Activated T-helper 2 cell treated with anti-CD3 and anti-CD28 coated beads, Interferon-gamma antibody, Interleukin-2, Interleukin-4, amounts not matched to agents 10 μg/mL and 5 μg/mL and 100 μg/mL, durations not matched to agents 14 hours and 24 hours and 36 hours (primary cell): ENCODE measurements around the gene ZBTB39. TPM values are rescaled to one million over a fixed set of nuclear protein-coding genes. Genes with fewer than 3 reads are reported as not detected.
"Not testable (repeated sequence)": the region's sequence is repeated elsewhere in the genome, so short reads cannot be mapped to it uniquely, and the experiment has no call there.

Source experiments
- DNase-seq: peaks from one replicate; pipeline ENCODE4 v3.0.0; 2021; ENCODE audit warnings: low spot score
- H3K27ac Mint-ChIP-seq: one replicate; pipeline ENCODE4 v1.8.0; 2021; ENCODE audit warnings: mixed read lengths
- H3K27me3 Mint-ChIP-seq: one replicate; pipeline ENCODE4 v1.8.0; 2021; ENCODE audit warnings: low read depth, mixed read lengths
- H3K36me3 Mint-ChIP-seq: one replicate; pipeline ENCODE4 v1.8.0; 2021; ENCODE audit warnings: low read depth, mixed read lengths
- H3K4me1 Mint-ChIP-seq: one replicate; pipeline ENCODE4 v1.8.0; 2021; ENCODE audit warnings: low read depth, mixed read lengths
- H3K4me3 Mint-ChIP-seq: one replicate; pipeline ENCODE4 v1.8.0; 2021; ENCODE audit warnings: low read depth, mild to moderate bottlenecking, moderate library complexity, mixed read lengths
- H3K9me3 Mint-ChIP-seq: one replicate; pipeline ENCODE4 v1.8.0; 2021; ENCODE audit warnings: mixed read lengths
- intact Hi-C: fragments of 100-400 bp; cut with micrococcal nuclease; formaldehyde crosslinking; loops from one replicate; pipeline ENCODE4 v1.15.1; 2023
- total RNA-seq: library from RNA; stranded (reverse); gene quantifications from 2 replicates; pipeline ENCODE4 v1.2.3, GENCODE V29; 2022

The ZBTB39 gene, protein sequence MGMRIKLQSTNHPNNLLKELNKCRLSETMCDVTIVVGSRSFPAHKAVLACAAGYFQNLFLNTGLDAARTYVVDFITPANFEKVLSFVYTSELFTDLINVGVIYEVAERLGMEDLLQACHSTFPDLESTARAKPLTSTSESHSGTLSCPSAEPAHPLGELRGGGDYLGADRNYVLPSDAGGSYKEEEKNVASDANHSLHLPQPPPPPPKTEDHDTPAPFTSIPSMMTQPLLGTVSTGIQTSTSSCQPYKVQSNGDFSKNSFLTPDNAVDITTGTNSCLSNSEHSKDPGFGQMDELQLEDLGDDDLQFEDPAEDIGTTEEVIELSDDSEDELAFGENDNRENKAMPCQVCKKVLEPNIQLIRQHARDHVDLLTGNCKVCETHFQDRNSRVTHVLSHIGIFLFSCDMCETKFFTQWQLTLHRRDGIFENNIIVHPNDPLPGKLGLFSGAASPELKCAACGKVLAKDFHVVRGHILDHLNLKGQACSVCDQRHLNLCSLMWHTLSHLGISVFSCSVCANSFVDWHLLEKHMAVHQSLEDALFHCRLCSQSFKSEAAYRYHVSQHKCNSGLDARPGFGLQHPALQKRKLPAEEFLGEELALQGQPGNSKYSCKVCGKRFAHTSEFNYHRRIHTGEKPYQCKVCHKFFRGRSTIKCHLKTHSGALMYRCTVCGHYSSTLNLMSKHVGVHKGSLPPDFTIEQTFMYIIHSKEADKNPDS
- 10.5 and 10.6 TPM in 2 replicates for total RNA-seq

DNA sequence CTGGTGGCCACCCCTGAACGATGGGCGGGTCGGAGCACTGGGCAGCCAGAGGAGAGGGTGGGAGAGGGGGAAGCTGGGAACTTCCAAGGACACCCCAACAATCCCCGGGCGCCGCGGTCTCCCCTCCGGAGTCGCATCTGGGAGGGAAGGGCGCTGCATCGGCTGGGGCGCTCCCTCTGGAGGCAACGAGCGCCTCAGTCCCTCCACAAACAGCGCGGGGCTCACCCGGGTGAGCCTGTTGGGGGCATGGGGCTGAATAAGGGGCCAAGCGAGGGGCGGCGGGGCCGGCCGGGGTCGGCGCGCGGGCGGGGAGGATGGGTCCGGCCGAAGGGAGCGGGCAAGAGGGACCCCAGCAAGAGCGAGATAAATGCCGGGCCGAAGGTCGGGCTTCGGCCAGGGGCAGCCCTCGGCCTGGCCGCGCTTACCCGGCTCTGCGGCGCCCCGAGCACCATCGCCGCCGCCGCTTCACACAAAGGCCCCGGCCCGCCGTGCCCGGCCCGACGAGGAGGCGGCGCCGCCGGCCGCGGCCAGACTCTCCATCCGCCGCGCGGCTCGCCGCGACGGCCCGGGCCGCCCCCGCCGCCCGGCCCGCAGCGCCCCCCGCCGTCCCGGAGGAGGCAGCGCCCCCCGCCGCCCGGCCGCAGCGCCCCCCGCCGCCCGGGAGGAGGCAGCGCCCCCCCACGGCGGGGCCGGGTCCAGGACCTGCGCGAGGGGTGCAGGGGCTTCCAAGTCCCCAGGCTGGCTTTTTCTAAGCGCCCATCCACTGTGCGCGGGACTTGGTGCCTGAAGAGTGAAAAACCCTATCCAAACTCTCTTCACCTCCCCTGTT is at the start of gene ZBTB39:
Gene ZBTB39, minus strand, starts transcription at position 567 of the 829 bp plus-strand sequence. CDS start 1,629 bp downstream, outside the sequence.
- DNase-seq, result peak; percentile 60
- no peaks in the 10 kb centered on the region for H3K9me3 Mint-ChIP-seq
- no peaks in the 10 kb centered on the region for H3K27me3 Mint-ChIP-seq
- peaks cover 39% of the 10 kb centered on the region for H3K4me1 Mint-ChIP-seq
- peak within 1 kb of the TSS; percentile 95 for H3K4me3 Mint-ChIP-seq
- peaks cover 36% of the 10 kb centered on the region for H3K36me3 Mint-ChIP-seq
- peak within 1 kb of the TSS; percentile 89 for H3K27ac Mint-ChIP-seq
- intact Hi-C loops, result loop anchor here (5.0 kb wide), 2 partner anchors 121 to 176 kb away; partner anchors contain the start of gene LRP1

DNA sequence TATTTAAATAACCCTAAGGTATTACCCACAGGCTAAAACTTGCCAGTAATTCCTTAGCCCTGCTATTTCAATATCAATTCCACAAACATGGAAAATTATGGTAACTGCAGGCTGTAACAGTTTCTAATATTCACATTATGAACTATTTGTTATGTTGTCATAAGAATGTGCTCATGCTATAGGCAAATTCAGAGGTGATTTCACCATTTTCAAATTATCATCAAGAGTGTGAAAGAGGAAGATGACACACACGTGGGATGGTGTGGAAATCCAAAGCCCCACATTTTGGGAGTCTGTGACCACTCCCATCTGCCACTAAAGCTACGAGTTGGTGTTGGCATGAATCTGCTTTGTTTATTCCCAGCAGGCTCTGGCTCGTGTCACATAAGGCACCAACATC is 49.5 kb upstream of the ZBTB39 start:
- Mint-ChIP-seq H3K9me3 (no peaks in the 10 kb centered on the region), H3K27me3 (no peaks in the 10 kb centered on the region), H3K4me3 (no peak overlapping the region), H3K4me1 (peaks cover 15% of the 10 kb centered on the region), H3K36me3 (peaks cover 77% of the 10 kb centered on the region), H3K27ac (no peak overlapping the region)
- no peak for DNase-seq
- intact Hi-C loops, result no loop called here

DNA sequence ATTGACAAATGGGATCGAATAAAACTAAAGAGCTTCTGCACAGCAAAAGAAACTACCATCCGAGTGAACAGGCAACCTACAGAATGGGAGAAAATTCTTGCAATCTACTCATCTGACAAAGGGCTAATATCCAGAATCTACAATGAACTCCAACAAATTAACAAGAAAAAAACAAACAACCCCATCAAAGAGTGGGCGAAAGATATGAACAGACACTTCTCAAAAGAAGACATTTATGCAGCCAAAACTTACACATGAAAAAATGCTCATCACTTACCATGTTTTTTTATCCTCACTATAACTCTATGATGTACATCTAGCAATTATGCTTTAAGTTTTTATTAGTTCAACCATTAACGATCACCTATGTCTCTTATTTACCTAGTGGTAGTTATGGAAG is 47.6 kb upstream of the ZBTB39 start:
- Mint-ChIP-seq H3K36me3 (peaks cover 58% of the 10 kb centered on the region), H3K4me1 (peaks cover 17% of the 10 kb centered on the region)
- H3K27ac Mint-ChIP-seq, H3K27me3 Mint-ChIP-seq, H3K4me3 Mint-ChIP-seq, H3K9me3 Mint-ChIP-seq, intact Hi-C loops, DNase-seq: not testable (repeated sequence)

DNA sequence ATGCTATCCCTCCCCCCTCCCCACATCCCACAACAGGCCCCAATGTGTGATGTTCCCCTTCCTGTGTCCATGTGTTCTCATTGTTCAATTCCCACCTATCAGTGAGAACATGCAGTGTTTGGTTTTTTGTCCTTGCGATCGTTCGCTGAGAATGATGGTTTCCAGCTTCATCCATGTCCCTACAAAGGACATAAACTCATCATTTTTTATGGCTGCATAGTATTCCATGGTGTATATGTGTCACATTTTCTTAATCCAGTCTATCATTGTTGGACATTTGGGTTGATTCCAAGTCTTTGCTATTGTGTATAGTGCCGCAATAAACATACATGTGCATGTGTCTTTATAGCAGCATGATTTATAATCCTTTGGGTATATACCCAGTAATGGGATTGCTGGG is 46.8 kb upstream of the ZBTB39 start:
- intact Hi-C loops, H3K4me3 Mint-ChIP-seq, H3K9me3 Mint-ChIP-seq, H3K27ac Mint-ChIP-seq, H3K27me3 Mint-ChIP-seq, DNase-seq: not testable (repeated sequence)
- peaks cover 50% of the 10 kb centered on the region for H3K36me3 Mint-ChIP-seq
- peaks cover 18% of the 10 kb centered on the region for H3K4me1 Mint-ChIP-seq

DNA sequence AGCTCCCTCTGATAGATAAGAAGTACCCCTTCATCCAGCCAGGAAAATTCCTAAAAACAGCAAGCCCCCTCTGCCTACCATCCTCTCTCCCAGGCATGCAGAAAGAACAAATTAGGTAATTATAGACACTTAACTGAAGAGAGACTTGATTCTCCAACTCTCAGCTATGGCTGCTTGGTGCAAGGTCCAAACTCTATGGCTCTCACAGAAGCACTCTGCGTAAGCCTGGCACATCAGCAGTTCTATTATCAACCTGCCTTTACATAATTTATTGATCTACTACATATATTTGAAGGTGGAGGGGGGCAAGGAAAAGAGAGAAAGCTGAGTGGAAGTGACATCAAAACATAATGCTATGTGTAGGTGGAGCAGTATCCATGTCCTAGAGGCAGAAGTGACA is 44.7 kb upstream of the ZBTB39 start:
- Mint-ChIP-seq H3K27me3 (no peaks in the 10 kb centered on the region), H3K36me3 (peaks cover 31% of the 10 kb centered on the region), H3K4me3 (no peak overlapping the region), H3K27ac (no peak overlapping the region), H3K4me1 (peaks cover 35% of the 10 kb centered on the region), H3K9me3 (no peaks in the 10 kb centered on the region)
- intact Hi-C loops, result no loop called here
- DNase-seq, result no peak

DNA sequence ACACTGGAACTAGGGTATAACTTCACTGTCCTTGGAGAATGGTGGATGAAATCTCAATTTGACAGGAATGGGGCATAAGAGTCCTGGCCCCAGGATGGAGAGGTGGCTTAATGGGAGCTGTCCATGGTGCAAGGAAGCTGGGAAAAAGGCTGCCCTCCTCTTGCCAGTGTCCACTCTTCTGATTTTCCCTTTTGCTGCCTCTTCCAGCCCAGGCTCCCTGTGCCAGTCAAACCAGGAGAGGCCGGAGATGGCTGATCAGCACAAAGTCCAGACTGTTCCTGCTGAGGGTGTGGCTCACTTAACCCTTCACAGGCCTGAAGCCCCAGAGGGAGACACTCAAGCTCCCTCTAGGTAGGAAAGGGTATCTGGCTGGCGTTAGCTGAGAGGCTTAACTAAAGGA is 43.5 kb upstream of the ZBTB39 start, which contains the start of gene MYO1A:
Gene MYO1A, minus strand, starts transcription at position 240 of the 400 bp plus-strand sequence. CDS start 1,806 bp downstream, outside the sequence.
- H3K27me3 Mint-ChIP-seq, result no peaks in the 10 kb centered on the region
- intact Hi-C loops, result loop anchor here (5.0 kb wide), 1 partner anchor 38 kb away; no protein-coding TSS in a partner anchor
- H3K36me3 Mint-ChIP-seq, result peaks cover 23% of the 10 kb centered on the region
- H3K4me3 Mint-ChIP-seq, result no peak within 1 kb of the TSS
- no peaks in the 10 kb centered on the region for H3K9me3 Mint-ChIP-seq
- no peak for DNase-seq
- H3K4me1 Mint-ChIP-seq, result peaks cover 44% of the 10 kb centered on the region
- H3K27ac Mint-ChIP-seq, result no peak within 1 kb of the TSS

DNA sequence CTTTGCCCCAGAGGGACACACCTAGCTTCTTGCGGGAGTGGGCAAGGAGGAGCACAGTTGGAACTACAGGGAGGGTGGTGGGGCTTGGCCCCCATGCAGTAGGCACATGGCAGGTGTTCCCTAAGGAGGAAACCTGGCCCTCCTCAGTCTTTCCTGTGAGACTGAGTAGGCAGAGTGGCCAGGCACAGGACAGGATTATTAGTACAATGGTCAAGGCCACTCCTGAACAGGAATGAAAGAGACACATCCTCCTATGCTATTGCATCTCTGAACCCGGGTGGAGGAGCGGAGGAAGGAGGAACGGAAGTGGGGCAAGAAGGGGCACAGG is 42.7 kb upstream of the ZBTB39 start:
- H3K4me1 Mint-ChIP-seq, result peaks cover 45% of the 10 kb centered on the region
- no peak overlapping the region for H3K4me3 Mint-ChIP-seq
- H3K27ac Mint-ChIP-seq, result no peak overlapping the region
- peaks cover 16% of the 10 kb centered on the region for H3K36me3 Mint-ChIP-seq
- no peaks in the 10 kb centered on the region for H3K9me3 Mint-ChIP-seq
- DNase-seq, result no peak
- no peaks in the 10 kb centered on the region for H3K27me3 Mint-ChIP-seq
- intact Hi-C loops, result loop anchor here (5.0 kb wide), 1 partner anchor 37 kb away; no protein-coding TSS in a partner anchor

DNA sequence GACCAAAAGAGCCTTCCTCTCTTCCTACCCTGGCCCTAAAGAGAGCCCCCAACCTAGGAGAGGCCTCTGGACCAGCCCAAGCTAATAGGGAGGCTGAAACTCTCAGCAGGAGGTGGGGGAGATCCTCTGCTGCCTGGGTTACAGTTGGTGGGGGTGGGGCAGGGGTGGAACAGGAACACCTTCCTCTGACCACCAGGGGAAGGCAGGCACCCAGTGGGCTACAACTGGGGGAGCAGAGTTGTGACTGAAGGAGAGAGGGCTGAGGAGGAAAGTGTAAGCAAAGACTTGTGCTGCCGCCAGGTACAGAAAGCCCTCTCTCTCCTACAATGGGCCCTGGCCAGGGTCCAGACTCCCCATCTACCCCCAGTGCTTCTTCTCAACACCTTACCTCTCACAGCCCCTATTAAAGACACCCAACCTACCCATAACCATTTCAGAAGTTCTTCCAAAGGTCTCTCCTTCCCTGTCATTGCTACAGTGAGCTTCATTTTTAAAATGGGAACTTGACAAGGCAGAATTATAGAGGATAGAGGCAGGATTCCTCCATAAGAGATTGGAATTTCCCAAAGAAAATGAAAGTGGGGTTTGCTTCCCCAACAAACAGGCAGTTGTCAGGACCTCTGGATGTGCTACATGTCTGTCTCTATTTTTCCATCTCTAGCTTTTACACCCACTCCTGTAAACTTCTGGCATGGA is 42.2 kb upstream of the ZBTB39 start:
- intact Hi-C loops, result loop anchor here (5.0 kb wide), 1 partner anchor 36 kb away; no protein-coding TSS in a partner anchor
- H3K27me3 Mint-ChIP-seq, result no peaks in the 10 kb centered on the region
- H3K9me3 Mint-ChIP-seq, result no peaks in the 10 kb centered on the region
- H3K36me3 Mint-ChIP-seq, result peaks cover 11% of the 10 kb centered on the region
- DNase-seq, result no peak
- peak overlapping the region; percentile 21 for H3K27ac Mint-ChIP-seq
- H3K4me1 Mint-ChIP-seq, result peaks cover 45% of the 10 kb centered on the region
- no peak overlapping the region for H3K4me3 Mint-ChIP-seq

DNA sequence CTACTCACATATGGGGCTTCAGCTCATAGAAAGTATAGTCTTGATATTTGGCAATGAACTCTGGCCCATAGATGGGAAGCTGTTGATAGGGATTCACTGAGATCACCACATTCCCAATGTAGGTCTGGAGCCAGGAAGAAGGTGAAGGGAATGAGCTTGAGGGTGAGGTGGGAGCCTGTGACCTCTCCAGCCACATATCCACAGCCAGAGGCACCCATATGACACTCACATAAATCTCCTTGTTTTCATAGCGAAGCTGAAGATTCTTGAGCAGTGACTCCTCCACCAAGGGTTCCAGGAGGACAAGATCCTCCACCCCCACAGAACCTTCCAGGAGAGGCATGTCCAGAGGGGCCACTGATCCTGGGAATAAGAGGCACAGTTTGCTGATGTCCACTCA is 41.6 kb upstream of the ZBTB39 start:
- Mint-ChIP-seq H3K27ac (peak overlapping the region; percentile 87), H3K4me3 (no peak overlapping the region), H3K27me3 (no peaks in the 10 kb centered on the region), H3K4me1 (peaks cover 45% of the 10 kb centered on the region), H3K36me3 (peaks cover 5% of the 10 kb centered on the region), H3K9me3 (no peaks in the 10 kb centered on the region)
- intact Hi-C loops, result loop anchor here (2.0 to 5.0 kb wide), 2 partner anchors 17 to 36 kb away; no protein-coding TSS in a partner anchor
- DNase-seq, result no peak

DNA sequence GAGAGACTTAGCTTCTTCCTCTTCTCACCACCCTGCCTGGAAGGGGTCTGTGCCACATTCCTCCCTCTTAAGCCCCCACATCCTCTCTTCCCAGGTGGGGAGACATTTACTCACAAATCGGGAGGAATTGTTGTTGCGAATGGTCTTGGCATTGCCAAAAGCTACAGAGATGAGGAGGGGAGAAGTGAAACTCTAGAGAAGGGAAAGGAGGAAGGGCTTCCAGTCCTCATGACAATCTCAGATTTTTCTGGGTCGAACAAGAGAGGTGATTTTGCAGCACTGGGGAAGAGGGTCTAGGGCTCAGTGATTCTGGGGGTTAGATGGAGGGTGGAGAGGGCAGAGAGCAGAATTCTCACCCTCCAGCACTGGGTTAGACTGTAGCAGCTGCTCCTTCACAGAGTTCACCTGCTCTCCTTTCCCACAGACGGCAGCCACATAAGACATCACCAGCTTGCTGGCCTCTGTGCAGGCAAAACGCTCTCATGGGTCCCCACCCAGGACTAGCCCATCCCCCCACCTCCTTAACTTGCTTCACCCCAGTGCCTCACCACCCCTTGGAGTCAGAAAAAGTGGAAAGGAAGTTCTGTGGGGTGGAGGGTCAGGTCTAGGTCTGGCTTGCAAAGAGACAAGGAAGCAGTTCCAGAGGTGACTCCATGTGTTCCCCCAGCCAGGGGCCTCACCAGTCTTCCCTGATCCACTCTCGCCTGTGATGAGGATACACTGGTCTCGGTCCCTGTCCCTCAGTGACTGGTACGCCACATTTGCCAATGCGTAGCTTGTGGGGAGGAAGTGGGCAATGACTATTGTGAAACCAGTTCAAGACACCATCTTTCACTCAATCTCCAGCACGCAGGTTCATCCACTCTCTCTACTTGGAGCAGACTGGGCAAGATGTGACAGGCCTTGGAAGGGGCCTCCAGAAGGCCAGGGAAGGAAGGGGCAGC is 40.9 kb upstream of the ZBTB39 start:
- H3K27ac Mint-ChIP-seq, result peak overlapping the region; percentile 87
- H3K27me3 Mint-ChIP-seq, result no peaks in the 10 kb centered on the region
- peak overlapping the region; percentile 3 for H3K4me3 Mint-ChIP-seq
- peak; percentile 39 for DNase-seq
- intact Hi-C loops, result loop anchor here (2.0 to 5.0 kb wide), 2 partner anchors 18 to 35 kb away; no protein-coding TSS in a partner anchor
- no peaks in the 10 kb centered on the region for H3K36me3 Mint-ChIP-seq
- peaks cover 45% of the 10 kb centered on the region for H3K4me1 Mint-ChIP-seq
- no peaks in the 10 kb centered on the region for H3K9me3 Mint-ChIP-seq

DNA sequence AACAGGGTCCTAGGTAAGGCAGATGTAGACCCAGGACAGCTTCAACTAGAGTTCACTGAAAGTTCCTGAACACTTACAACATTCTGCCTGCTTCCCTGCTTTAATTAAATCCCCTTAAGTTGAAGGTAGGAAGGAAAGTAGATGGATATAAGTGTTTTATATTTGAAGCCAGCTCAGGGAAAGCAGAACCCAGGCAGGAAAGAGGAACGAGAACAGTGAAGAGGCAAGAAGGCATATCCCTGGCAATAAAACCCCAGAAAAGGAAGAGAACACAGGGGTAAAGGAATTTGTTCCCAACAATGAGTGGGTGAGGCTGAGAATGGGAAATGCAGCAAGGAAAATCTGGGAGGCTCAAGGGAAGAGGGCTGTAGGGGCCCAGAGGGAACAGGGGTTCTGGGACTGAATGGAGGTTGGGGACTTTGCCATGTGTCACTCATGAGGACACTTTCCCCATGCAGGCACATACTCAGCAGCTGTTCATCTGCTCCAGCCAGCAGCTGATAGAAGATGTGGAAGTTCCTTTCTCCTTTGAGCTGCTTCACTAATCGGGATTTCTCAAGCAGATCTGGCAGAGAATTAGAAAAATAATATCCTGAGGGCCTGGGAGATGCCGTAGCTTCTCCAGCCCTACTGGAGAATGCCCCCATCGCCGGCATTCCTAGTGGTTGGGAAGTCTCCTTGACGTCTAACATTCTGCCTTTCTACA is 39.9 kb upstream of the ZBTB39 start:
- intact Hi-C loops, result loop anchor here (2.0 to 5.0 kb wide), 2 partner anchors 19 to 34 kb away; no protein-coding TSS in a partner anchor
- H3K27ac Mint-ChIP-seq, result peak overlapping the region; percentile 43
- no peaks in the 10 kb centered on the region for H3K9me3 Mint-ChIP-seq
- H3K27me3 Mint-ChIP-seq, result no peaks in the 10 kb centered on the region
- no peak overlapping the region for H3K4me3 Mint-ChIP-seq
- H3K4me1 Mint-ChIP-seq, result peaks cover 45% of the 10 kb centered on the region
- no peaks in the 10 kb centered on the region for H3K36me3 Mint-ChIP-seq
- no peak for DNase-seq
